ENCODE data around the gene SEZ6L2.
"Not testable (repeated sequence)": the region's sequence is repeated elsewhere in the genome, so short reads cannot be mapped to it uniquely, and the experiment has no call there.

SEZ6L2 gene

DNA sequence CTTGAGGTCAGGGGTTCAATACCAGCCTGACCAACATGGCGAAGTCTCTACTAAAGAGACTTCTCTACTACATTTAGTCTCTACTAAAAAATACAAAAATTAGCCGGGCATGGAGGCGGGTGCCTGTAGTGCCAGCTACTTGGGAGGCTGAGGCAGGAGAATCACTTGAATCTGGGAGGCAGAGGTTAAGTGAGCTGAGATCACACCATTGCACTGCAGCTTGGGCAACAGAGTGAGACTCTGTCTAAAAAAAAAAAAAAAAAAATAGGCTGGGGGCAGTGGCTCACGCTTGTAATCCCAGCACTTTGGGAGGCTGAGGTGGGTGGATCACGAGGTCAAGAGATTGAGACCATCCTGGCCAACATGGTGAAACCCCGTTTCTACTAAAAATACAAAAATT, 10.5 kb upstream of the SEZ6L2 start:
- DNase-seq (ENCODE audit: low read depth), result not testable (repeated sequence)

DNA sequence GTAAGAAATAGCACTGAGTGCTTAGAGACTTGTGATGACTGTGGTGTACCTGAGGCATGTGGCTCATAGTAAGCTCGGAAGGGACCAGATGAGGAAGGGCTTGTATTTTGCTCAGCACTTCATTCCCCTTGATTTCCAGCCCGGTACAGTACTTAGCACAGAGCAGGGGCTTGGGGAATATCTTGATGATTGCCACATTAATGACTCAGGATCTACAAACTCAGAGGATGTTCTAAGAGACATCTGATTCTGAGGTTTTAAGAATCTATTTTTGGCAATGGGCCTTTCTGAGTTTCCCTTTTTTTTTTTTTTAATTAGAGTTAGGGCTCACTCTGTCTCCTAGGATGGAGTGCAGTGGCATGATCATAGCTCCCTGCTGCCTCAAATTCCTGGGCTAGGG, 10.0 kb upstream of the SEZ6L2 start:
- no peak for DNase-seq (ENCODE audit: low read depth)

DNA sequence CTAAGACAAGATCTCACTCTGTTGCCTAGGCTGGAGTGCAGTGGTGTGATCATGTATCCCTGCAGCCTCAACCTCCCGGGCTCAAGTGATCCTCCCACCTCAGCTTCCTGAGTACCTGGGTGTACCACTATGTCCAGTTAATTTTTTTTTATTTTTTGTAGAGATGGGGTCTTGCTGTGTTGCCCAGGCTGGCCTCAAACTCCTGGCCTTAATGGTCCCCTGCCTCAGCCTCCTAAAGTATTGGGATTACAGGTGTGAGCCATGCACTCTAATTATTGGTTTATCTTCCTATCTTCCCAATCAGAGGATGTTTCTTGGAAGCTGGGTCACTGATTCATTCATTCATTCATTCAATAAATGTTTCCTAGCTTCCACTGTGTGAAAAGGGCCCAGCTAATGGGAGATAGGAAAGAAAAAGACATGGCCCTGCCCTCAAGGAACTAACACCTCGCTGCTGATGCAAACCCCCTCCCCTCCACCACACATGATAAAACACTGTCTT, 9.4 kb upstream of the SEZ6L2 start:
- no peak for DNase-seq (ENCODE audit: low read depth)

DNA sequence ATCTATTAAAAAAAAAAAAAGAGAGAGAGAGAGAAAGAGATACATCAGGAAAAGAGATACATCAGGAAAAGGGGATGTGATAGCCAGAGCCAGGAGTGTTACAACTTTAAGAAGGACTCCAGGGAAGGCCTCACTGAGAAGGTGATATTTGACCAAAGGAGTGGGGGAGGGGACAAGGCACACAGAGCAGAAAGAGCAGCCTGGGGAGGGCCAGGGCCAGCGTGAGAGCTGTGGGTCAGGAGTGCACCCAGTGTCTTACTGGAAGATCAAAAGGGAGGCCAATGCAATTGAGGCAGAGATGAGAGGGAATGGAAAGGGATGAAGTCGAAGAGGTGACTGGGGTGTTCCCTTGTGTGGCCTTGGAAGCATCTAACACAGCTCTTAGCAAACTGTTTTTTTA, 8.6 kb upstream of the SEZ6L2 start:
- DNase-seq (ENCODE audit: low read depth), result no peak

DNA sequence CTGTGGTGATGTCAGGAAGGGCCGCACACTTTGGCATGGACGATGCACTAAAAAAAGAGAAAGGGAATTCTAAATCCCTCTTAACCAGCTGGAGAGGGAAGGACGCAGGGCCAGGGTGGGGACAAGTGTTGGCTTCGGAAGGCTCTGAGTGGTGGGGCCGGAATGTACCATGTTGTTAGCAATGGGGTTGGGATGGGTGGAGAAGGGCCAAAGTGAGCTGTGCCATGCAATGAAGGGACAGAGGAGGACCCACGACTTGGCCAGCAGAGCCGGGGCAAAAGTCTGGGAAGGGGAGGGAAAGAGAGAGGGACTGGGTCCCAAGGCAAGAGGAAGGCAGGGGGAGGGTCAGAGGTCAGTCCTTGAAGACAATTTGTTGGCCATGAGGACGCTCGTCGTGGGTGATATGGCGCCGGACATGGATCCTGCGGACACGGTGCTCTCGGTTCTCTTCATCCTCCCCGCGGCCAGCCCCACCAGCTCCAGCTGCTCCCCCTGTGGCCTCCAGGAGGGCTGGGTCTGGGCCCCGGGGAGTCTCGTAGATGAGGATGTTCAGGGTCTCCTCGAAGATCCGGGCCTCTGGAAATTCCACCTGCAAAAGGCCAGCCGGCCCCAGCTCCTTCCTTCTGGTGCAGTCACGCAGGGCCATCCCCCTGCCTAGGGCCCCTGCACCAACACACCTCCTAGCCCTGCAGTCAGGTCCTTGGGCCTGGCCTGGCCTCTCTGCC, 7.3 kb upstream of the SEZ6L2 start:
- no peak for DNase-seq (ENCODE audit: low read depth)

DNA sequence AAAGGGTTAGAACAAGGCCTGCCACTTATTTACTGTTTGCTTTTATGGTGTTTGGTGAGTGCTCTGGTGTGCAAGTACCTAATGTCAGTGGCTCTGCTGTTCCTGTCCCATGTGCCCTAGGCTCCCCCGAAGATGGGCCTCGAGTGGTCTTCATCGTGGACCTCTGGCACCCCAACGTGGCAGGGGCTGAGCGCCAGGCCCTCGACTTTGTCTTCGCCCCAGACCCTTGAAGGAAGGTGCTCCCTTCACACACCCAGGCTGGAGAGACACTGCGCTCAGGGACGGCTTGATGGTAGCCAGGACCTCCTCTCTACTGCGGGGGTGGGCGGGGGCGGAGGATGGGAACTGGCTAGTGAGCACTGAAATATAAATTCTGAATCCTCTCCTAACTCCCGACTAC, 6.3 kb upstream of the SEZ6L2 start:
- DNase-seq (ENCODE audit: low read depth), result no peak

DNA sequence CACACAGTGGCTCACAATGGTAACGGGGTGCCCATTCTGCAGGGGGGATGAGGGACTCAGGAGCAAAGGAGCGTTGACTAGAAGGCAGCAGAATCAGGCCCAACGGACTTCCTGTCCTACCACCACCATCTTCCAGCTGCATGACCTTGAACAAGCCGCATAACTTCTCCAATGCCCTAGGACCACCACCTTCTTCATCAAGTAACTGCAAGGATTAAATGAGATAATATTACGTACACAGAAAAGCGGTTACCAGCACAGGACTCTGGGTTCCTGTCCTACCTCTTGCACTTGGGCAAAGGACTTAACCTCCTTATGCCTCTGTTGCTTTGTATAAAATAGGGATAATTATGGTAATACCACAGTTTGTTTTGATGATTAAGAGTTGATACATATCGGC, 5.6 kb upstream of the SEZ6L2 start:
- DNase-seq (ENCODE audit: low read depth), result no peak

DNA sequence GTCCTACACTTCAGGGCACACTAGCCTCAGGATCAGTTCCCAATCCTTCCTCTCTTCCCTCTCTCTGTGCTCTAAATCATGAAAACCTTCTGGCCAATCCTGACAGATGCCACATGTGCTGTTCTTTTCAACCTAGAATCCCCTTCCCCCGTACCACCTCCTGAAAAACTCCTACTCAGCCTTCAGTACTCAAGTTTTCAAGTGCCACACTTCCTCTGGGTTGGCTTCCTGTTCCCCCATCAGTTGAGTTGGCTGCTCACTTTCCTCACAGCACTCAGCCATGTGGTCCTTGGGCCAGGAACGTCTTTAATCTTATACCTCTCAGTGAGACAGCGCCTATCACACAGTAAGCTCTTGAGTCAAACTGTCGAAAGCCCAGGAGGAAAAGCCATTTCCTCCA, 4.2 kb upstream of the SEZ6L2 start:
- no peak for DNase-seq (ENCODE audit: low read depth)

DNA sequence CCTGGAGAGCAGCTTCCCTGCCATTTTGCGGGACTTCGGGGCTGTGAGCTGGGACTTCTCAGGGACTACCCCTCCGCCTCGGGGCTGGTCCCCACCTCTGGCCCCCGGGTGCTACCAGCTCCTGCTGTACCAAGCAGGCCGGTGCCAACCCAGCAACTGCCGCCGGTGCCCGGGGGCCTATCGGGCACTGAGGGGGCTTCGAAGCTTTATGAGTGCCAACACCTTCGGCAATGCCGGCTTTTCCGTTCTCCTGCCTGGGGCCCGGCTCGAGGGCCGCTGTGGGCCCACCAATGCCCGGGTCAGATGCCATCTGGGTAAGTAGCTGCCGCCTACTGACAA, 2.2 kb upstream of the SEZ6L2 start:
- DNase-seq (ENCODE audit: low read depth), result no peak

DNA sequence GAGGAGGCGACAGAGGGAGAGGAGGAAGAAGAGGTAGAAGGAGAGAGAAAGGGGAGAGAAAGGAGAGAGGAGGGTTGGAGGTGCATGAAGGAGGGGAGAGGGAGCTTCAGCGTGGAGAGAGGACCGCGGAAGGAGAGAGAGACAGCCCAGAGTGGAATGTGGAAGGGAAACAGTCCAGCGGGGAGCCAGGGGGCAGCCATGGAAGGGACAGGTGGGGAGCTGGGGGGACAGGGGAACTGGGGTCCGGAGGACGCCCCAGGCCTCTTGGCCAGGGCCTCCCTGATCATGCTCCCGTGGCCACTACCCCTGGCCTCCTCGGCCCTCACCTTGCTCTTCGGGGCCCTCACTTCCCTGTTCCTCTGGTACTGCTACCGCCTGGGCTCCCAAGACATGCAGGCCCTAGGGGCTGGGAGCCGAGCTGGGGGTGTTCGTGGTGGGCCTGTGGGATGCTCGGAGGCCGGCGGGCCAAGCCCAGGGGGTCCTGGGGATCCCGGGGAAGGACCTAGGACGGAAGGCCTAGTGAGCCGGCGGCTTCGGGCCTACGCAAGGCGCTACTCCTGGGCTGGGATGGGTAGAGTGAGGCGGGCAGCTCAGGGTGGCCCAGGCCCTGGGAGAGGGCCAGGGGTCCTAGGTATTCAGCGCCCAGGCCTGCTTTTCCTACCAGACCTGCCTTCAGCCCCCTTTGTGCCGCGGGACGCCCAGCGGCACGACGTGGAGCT, 1.7 kb upstream of the SEZ6L2 start:
- DNase-seq (ENCODE audit: low read depth), result no peak

DNA sequence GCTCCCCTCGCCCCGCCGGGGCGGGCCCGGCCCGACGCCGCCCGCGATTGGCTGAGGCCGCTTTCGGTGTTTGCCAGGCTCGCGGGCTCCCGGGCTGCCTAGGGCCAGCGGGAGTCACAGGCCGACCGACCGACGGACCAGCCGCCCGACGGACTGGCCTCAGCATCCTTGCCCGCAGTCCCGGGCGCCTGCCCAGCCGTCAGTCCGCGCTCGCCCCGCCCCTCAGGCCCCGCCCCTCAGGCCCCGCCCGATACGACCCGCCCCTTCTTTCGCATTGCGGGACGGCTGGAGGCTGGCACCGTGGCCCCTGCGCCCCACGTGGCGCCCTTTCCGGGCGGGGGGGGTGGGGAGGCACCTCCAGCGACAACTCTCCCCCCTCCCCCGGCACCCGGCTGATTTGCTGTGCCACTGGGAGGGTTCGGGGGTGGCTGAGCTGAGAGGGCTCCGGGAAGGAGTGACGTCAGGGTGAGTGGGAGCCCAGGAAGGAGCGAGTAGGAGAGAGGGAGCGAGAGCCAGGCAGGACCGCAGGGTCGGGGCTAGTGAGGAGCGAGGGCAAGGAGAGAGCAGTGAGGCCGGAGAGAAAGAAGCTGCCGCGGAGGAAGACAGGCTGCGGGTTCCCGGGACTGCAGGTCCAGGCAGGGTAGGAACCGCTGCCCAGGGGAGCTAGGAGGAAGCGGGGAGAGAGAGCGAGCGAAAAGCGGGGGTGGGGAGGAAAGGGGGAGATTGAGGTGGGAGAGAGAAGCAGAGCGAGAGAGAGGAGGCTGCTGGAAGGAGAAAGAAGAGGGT, 945 bp upstream of the SEZ6L2 start, which contains the start of gene ASPHD1:
TSS of gene ASPHD1 (plus strand) at position 387 of the 786 bp plus-strand sequence. CDS start 484 bp downstream, outside the sequence.
- DNase-seq (ENCODE audit: low read depth), result peak; percentile 37

DNA sequence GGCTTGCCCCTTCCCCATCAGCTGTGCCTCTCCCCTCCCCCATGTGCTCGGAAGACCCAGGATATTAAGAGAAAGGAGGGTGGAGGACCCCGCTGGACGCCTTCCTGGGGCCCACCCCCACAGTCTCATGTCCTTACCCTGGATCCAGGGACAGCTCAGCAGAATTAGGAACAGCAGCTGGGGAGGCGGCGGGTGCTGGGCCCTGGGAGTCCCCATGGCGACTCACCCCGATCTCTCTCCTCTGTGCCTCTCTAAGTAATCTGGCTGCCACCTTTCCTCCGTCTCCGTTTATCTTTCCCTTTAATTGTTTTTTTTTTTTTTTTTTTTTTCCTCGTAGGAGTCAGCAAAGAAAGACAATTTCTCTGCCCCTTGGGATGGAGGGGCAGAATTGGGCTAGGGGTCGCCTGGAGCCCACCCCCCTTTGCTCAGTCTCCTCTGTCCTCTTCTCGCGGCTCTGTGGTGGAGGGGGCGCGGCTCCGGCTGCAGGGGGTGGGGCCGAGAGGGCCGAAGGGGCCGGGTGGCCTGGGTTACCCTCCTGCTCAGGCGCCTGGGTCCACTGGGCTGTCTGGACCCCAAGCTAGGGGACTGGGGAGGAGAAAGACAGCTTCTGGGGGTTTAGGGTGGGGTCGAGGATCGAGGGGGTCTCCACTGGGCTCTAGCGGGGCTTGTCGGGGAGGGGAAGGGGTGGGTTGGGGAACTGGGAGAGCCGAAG, 390 bp downstream of the SEZ6L2 start:
- no peak for DNase-seq (ENCODE audit: low read depth)

DNA sequence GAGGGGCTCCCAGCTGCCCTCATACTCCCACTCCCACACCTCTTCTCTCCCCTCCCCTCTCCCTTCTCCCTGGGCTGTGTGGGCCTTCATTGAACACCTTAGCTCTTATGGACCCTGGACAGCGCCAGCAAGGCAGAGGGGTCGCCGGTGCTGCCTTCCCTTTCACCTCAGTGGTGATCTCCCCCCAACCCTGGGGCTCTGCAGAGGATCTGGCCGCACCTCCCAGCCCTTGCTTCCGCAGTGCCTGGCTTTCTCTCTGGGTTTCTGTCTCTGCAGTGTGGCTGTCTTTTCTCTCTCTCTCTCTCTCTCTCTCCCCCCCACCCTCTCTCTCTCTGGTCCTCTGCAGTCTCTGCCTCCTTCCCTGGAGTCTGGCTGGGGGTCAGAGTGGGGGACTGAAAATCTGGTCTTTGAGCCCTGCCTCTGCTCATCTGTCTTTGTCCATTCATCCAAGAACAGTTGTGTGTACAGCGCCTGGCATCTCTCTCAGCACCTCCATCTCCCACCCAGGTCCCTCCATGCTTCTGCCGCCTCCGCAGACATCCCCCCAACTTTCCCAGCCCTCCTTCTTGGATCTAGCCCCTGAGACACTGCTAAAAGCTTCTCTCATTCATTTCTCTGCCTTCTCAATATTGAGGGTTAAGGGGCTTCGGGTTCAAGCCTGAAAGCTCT, 1.1 kb downstream of the SEZ6L2 start:
- DNase-seq (ENCODE audit: low read depth), result no peak

DNA sequence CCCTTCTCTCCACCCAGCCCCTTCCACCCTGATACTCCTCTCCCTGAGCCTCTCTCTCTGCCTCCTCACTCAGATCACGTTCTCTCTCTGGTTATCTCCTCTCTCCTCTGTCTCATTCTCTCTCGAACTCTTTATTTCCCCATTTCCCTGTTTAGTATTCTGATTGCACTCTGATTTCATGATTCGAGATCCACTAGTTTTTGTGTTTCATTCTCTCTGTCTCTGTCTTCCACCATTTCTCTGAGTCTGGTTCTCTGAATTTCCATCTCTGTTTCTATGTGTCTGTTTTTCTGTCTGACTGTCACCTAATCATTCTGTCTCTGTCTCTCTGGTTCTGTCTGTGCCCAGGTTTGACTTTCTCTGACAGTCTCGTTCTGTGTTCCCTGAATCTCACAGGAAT, 2.0 kb downstream of the SEZ6L2 start:
- DNase-seq (ENCODE audit: low read depth), result no peak

DNA sequence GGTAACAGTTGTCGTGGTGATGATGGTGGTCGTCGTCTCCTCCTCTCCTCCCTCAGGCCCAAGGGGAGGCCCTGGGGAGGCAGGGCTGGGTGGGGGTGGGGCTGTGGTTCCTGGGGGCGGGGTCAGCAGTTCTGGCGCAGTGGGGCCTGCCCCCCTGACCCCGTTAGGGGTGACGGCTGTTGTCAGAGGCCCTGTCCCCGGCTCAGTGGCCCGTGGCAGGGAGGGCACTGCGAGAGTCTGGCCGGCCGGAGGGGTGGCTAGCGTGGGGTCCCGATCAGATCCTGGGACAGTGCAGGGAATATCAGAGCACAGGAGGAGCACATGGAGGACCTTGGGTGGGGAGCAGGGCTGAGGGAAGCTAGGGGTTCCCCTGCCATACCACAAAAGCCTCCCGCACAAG, 2.5 kb downstream of the SEZ6L2 start:
- DNase-seq (ENCODE audit: low read depth), result no peak

DNA sequence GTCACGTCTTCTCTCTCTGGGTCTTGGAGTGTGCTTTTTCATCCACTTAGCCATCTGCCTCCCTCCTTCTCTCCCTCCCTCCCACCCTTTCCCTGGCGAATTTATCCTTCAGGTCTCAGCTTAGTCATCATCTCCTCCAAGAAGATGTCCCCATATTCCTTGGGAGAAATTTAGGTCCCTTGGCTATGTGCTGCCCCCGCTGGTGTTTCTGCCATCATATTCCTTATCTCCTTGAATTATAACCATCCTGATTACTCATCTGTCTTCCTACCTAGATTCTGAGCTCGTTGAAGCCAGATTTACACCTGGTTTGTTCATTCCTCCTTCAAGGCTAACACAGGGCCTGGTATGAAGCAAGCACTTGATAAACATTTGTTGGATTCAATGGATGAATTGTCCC, 5.0 kb downstream of the SEZ6L2 start:
- no peak for DNase-seq (ENCODE audit: low read depth)

DNA sequence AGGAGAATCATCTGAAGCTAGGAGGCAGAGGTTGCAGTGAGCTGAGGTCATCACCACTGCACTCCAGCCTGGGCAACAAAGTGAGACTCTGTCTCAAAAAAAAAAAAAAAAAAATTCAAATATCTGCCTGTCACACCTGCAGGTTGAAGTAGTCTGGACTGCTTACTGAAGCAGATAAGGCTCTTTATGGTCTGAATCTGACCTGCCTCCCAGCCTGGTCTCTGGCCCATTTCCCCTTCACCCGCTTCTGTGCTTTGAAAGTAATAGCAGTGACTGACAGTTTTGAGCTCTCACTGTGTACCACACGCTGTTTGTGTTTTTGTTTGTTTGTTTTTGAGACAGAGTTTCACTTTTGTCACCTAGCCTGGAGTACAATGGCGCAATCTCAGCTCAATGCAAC, 5.8 kb downstream of the SEZ6L2 start:
- no peak for DNase-seq (ENCODE audit: low read depth)

DNA sequence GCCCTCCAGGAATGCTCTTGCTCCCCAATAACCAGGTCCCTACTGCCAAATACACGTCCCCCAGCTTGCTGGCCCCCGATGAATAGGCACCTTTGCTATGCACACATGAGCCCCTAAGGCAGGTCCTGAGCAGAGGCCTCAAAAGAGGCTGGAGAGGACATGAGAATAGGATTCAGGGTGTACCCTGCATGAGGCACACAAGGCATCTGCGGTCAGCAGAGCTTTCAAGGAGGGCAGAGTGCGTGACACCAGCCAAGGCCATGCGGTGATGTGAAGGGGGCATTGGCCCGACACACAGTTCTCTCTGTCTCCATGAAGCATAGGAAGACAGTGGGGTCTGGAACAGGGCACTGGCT, 6.9 kb downstream of the SEZ6L2 start:
- DNase-seq (ENCODE audit: low read depth), result no peak

DNA sequence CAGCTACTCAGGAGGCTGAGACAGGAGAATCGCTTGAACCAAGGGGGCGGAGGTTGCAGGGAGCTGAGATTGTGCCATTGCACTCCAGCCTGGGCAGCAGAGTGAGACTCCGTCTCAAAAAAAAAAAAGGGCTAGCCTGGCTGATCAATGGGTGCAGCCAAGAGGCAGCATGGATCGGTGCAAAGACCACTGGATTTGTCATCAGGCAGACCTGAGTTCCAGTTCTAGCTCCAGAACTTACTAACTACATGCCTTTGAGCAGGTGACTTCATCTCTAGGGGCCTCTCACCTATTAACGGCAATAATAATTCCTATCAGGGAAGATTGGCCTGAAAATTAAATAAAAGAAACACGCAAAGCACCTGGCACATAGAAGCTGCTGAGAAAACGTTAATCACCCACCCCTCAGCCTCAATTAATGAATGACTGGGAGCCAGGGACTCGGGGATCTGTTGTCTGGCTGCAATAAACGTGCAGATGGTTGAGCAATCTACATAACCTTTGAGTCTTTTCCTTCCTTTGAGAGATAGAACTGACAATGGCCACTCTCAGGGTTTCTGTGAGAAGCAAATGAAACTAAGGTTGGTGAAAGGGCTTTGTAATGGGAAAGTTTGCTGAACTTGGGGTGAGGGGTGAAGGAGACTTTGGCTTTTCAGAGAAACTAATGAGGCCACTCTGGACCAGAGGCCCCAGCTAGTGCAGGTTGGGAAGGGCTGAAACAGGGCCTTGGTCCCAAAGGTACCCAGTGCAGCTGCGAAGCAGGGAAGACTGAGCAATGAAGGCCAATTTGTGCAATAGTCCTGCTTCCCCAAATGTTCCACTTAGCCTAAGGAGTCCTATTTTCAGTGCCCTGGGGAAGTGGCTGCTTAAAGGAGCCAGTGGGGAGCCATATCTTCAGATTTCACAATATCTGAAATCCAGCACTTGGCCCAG, 7.6 kb downstream of the SEZ6L2 start:
- DNase-seq (ENCODE audit: low read depth), result no peak

DNA sequence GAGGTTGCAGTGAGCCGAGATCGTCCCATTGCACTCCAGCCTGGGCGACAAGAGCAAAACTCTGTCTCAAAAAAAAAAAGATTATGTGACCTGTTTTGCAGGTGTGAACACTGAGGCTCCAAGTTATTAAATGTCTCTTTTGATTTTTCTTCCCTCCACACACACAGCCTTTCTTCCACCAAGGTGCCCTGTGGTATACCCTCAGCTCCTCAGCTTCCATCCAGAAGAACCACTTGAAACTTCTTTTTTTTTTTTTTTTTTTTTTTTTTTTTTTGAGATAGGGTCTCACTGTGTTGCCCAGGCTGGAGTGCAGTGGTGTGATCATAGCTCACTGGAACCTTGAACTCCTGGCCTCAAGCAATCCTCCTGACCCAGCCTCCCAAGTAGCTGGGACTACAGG, 10.0 kb downstream of the SEZ6L2 start:
- DNase-seq (ENCODE audit: low read depth), result not testable (repeated sequence)

DNA sequence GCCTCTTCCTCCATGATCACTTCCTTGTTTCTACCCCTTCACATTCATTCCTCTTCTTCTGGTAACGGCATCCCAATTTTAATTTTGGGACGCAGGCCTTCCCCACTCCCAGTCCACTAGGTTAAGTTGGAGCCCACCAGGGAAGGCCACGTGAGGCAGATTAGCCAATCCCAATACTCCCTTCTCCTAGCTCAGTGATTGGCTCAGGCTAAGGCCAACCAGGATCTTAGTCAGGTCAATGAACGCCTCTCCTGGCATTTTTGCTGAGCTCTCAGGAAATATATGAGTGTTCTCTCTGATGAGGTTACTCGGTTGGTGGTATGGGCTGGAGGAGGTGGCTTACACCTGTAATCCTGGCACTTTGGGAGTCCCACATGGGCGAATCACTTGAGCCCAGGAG, 15.4 kb downstream of the SEZ6L2 start:
- no peak for DNase-seq (ENCODE audit: low read depth)
